GM21576 (cell line): ENCODE results near the gene APBA1.

Experiments used
- ATAC-seq: cut with Tn5 transposase; IDR thresholded peaks from one replicate; pipeline ENCODE4 v1.9.1; 2021; ENCODE audit warnings: mild to moderate bottlenecking, moderate library complexity; ENCODE audit not compliant: unreplicated experiment

The APBA1 gene

GRCh38 chr9:69658987-69659675, 13.0 kb downstream of the APBA1 start:
- no peak for ATAC-seq

DNA sequence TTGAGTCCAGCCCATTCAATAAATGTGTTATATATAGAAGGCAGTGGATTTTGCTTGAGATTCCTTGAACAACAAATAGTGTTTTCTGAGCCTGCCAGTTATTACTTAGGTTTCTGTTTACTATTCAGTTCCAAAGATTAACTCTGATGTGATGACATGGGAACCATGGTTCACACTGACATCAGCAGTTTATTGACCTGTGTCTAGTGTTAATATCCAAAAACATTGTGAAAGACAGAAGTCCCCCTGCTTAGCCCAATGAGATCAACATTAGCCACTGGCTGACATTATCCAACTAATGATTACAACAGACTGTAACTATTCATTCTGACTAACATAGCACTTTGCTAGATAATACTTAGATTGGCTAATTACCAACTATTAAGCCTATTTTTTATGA, 14.9 kb downstream of the APBA1 start:
- ATAC-seq: no peak

DNA sequence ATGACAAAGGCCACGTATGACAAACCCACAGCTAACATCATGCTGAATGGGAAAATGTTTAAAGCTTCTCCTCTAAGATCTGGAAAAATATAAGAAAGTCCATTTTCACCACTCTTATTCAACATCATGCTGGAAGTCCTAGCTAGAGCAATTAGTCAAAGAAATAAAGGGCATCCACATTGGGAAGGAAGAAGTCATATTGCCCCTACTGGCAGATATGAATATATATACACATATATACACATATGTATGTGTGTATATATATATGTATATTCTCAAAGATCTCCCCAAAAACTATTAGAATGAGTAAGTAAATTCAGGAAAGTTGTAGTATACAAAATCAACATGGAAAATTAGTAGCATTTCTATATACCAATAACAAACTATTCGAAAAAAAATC, 17.1 kb downstream of the APBA1 start:
- no peak for ATAC-seq

DNA sequence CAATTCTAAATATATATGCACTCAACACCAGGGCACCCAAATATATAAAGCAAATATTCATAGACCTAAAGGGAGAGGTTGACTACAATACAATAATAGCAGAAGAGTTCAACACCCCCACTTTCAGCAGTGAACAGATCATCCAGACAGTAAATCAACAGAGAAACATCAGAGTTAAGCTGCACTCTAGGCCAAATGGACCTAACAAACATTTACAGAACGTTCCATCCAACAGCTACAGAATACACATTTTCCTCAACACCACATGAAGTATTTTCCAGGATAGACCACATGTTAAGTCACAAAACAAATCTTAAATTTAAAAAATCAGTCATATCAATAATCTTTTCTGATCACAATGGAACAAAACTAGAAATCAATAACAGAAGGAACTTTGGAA, 18.9 kb downstream of the APBA1 start:
- no peak for ATAC-seq

DNA sequence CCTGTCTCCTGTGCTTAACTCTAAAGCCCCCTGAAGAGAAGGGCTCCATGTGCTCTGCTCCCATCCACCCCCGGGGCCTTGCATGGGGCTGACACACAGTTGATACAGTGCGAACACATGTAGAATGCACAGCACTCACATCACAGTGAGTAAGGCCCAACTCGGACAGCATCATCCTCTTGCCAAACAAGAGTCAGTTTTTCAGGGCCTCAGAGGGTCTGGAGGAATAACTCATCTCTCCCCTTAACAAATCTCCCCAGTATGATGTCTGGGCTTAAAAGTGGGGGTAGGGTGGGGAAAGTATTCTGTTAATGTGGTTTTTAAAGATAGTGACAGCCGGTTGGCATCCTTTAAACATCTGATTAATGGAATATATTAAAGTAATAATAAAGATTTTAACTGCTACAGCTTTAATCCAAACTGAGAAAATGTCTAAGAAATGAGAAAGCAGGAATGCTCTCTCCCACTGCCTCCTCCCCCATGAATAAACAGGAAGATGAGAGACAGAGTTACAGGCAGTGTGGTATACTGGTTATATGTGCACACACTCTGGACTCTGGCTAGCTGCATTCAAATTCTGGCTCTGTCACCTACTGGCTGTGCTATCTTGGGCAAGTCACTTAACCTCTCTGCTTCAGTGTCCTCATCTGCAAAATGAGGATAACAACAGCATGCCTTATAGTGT, 22.5 kb downstream of the APBA1 start:
- no peak for ATAC-seq

DNA sequence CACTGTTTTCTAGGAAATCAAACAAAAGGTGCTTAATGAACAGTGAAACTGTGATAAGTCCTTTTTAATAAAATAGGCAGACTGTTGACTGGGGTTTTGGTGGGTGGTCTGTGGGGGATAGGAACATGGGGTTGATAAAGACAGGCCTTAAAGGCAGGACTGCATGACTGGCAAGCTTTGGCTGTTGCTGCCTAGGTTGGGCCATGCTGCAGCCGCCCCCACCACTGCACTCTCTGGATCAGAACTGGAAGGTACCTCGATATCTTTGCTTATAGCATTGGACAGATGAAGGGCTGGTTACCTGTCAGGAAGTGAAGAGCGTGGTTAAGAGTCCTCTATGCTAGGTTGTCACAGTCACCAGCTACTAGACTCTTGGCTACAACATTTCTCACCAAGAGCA, 24.4 kb downstream of the APBA1 start:
- no peak for ATAC-seq

GRCh38 chr9:69646810-69647209, 25.4 kb downstream of the APBA1 start:
- ATAC-seq: no peak

DNA sequence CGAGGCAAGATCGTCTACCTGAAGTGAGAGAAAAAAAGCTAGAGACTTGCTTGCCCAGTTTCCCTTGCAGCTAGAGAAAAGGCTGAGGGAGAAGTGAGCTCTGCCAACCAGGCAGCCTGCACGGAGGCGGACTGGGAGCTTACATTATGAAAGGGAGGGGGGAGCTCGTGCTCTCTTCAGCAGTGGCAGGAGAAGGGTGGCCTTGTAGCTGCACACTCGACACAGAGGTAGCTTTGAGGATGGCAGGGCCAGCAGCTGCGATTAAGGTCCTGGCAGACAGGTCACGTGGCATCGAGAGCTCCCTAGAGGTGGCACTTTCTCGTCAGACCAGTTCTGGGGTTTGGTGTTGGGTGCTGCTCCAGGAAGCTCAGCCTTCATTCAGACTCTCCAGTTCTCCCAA, 26.7 kb downstream of the APBA1 start:
- no peak for ATAC-seq

GRCh38 chr9:69643098-69643497, 29.1 kb downstream of the APBA1 start:
- ATAC-seq: no peak

GRCh38 chr9:69637817-69638200, 34.4 kb downstream of the APBA1 start:
- no peak for ATAC-seq

DNA sequence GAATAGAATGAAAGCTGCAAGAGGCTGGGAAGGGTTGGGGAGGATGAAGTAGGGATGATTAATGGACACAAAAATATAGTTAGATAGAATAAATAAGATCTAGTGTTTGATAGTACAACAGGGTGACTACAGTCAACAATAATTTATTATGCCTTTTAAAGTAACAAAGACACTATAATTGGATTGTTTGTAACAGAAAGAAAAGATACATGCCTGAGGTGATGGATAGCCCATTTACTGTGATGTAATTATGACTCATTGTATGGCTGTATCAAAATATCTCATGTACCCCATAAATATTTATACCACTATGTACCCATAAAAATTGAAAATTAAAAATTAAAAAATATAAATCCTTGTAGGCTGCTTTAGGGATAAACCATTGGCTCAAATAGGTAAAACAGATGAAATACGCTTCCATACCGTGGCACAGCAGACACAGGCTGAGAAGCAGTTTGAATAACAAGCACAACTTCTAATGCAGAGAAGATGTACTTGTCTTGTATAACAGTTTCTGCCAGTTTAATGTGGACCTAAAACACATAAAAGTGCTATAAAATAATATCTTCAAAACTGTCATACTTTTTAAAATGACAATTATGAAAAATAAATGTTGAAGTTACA, 34.9 kb downstream of the APBA1 start:
- ATAC-seq: no peak

DNA sequence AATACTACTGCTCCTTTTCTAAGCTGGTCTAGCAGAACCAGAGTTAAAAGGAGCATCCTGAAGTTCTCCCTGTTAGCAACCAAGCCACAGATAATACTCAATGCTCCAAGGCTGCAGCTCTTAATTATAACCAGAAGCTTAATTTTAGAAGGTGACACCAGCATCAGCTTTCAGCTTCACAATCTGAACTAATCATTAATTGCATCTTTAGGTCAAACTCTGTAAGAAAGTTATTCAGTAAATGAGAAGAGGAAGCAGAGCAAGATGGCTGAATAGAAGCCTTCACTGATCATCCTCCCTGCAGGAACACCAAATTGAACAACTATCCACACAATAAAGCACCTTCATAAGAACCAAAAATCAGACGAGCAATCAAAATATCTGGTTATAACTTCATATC, 38.5 kb downstream of the APBA1 start:
- ATAC-seq: no peak

- no peak for ATAC-seq
Measured at GRCh38 chr9:69632768-69633167, 39.4 kb downstream of the APBA1 start.

GRCh38 chr9:69627281-69627680, 44.9 kb downstream of the APBA1 start:
- ATAC-seq: no peak

- no peak for ATAC-seq
Measured at GRCh38 chr9:69623276-69623675, 48.9 kb downstream of the APBA1 start.

DNA sequence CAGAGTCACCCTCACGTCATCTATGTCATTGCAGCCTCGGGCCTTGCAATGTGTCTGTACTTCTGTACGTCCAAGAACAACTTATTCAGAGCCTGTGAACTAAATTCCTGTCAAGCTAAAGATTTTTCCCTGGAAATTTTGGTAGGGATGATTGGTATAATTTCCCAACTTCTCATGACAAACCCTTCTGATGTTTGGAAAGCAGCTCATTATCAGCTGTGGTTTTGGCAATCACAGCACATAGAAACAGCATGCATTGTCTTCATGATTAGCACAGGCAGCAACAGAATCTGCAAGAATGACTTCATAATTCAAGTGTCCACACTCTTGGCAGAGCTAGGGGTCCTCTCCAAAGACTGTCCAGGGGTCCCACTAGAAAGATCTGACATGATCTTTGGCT, 49.5 kb downstream of the APBA1 start:
- ATAC-seq: no peak

DNA sequence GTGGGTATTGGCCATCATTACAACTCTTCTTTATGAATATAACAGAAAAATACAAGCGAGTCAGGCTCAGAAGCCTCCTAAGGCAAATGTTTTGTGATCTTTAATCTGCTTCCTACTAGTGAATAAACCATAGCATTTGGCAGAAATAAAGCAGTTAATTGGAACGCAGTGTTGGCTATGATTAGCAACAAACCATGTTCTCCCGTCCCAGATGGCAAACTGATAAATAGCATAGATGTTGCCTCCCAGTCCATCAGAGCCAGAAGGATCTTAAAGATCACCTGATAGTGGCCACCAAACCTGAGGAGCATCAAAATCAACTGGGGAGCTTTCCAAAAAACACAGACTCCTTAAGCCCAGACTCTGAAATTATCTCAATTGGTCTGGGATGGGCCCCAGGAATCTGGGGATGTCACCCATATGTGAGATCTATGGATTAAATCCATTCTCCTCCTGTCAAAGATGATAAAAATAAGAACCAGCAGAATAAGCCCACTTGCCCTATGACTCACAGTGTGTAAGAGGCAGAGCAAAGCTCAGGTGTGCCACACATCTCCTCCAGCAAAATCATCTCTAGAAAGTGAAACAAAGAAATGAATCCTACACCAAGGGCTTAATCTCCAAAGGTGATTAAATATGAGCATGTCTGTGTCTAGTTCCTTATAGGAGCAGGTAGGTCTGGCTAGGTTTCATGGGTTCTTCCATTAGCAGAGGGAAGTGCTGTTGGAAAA, 50.3 kb downstream of the APBA1 start:
- no peak for ATAC-seq

GRCh38 chr9:69620731-69621130, 51.4 kb downstream of the APBA1 start:
- ATAC-seq: no peak

- ATAC-seq: no peak
Measured at GRCh38 chr9:69619233-69619632, 52.9 kb downstream of the APBA1 start.

DNA sequence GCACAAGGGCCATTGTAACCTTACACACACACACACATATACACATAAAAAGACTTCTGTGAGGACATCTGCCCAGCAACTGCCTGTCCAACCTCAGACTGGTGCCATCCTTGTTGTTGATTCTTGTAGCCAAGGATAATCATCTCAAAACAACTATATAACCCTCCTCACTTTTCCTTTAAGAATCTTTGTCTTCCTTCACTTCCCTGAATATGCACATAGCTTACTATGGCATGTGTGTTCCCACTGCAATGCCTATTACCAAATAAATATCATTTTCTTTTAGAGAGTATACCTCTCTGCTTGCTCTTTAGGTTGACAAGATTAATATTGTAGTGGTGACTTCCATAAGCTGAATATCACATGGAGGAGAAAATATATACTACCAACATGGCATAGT, 55.2 kb downstream of the APBA1 start:
- ATAC-seq: no peak

GRCh38 chr9:69615880-69616279, 56.3 kb downstream of the APBA1 start:
- ATAC-seq: no peak

GRCh38 chr9:69611221-69611620, 61.0 kb downstream of the APBA1 start:
- ATAC-seq: no peak
